Measurements from ENCODE around the gene RGS7BP. TPM values are rescaled to one million over a fixed set of nuclear protein-coding genes. Genes with fewer than 3 reads are reported as not detected.

The RGS7BP gene
- total and polyA plus RNA-seq, 2 of the 13 experiments (the other 11 are each of a cell fraction or from before 2014, with no cell fraction given) = not detected

DNA sequence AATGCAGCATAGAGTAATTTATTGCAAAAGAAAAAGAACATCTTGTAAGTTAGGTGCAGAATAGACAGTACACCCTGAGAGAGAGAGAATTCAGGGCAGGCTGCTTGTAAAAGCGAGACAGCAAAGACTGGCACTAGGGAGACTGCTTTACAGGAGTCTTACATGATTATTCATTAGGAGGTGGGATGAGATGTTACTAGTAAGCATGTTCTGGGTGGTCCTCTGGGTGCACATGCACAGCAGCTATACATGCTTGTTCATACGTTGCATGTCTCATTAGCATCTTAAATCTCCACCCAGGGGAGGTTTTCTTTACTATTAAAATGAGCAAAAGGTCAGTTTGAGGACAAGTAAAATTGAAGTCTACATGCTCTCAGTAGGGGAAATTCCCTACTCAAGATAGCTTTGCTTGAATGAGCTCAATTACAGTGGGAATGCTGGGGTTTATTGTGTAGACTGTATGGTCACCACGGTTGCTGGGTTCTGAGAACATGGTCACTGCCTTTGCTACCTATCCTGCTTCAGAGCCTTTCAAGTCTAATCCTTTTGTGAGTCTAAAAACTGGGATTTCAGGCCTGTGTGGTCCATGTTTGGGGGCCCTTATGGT lies 60.6 kb downstream of the RGS7BP start (continued):
- TF ChIP-seq, protein P1, sequence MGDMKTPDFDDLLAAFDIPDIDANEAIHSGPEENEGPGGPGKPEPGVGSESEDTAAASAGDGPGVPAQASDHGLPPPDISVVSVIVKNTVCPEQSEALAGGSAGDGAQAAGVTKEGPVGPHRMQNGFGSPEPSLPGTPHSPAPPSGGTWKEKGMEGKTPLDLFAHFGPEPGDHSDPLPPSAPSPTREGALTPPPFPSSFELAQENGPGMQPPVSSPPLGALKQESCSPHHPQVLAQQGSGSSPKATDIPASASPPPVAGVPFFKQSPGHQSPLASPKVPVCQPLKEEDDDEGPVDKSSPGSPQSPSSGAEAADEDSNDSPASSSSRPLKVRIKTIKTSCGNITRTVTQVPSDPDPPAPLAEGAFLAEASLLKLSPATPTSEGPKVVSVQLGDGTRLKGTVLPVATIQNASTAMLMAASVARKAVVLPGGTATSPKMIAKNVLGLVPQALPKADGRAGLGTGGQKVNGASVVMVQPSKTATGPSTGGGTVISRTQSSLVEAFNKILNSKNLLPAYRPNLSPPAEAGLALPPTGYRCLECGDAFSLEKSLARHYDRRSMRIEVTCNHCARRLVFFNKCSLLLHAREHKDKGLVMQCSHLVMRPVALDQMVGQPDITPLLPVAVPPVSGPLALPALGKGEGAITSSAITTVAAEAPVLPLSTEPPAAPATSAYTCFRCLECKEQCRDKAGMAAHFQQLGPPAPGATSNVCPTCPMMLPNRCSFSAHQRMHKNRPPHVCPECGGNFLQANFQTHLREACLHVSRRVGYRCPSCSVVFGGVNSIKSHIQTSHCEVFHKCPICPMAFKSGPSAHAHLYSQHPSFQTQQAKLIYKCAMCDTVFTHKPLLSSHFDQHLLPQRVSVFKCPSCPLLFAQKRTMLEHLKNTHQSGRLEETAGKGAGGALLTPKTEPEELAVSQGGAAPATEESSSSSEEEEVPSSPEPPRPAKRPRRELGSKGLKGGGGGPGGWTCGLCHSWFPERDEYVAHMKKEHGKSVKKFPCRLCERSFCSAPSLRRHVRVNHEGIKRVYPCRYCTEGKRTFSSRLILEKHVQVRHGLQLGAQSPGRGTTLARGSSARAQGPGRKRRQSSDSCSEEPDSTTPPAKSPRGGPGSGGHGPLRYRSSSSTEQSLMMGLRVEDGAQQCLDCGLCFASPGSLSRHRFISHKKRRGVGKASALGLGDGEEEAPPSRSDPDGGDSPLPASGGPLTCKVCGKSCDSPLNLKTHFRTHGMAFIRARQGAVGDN (CRISPR knock-in tag; IDR thresholded peaks at IDR 0.05) = no peak
- TF ChIP-seq ARNT2 (CRISPR knock-in tag; IDR thresholded peaks at IDR 0.05; ENCODE audit: low read depth) = no peak

DNA sequence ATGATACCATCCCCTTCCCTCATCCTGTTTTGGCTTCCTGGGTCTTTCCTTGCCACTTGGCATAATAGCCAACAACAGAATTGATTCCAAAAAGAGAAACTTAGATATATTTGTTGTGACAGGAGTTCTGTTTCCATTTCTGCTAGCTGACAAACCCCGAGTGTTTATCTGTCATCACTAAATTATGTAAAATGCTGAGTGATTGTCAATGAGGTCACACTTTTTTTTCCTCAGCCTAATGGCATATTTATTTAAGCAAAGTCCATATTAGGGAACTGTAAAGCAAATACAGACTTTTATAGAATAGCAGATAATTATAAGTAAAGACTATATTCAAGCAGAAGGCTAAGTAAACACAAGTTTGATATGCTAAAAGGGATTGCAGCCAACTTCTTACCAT lies 64.0 kb downstream of the RGS7BP start:
- Histone ChIP-seq H3K36me3 (replicated peaks in 1 of 2; ENCODE audit: control insufficient read depth in 1 of 2, insufficient read depth in 2 of 2, low read length in 2 of 2) (no peaks in the 10 kb centered on the region), H3K27me3 (ENCODE audit: control insufficient read depth in 1 of 2, insufficient read depth in 2 of 2, low read length in 2 of 2) (no peaks in the 10 kb centered on the region), H3K4me3 (replicated peaks in 1 of 3; ENCODE audit: insufficient read depth in 1 of 3, low read depth in 2 of 3, low read length in 3 of 3) (no peak overlapping the region), H3K4me1 (ENCODE audit: insufficient read depth, low read length) (no peaks in the 10 kb centered on the region), H3K4me2 (ENCODE audit: low read depth, low read length) (no peak overlapping the region), H3K9me3 (ENCODE audit: low read length) (no peaks in the 10 kb centered on the region), H3K27ac (ENCODE audit: extremely low read length, insufficient read depth, low read length) (no peak overlapping the region), H4K20me1 (ENCODE audit: insufficient read depth, low read length) (no peaks in the 10 kb centered on the region), H3K79me2 (ENCODE audit: insufficient read depth, low read length) (no peaks in the 10 kb centered on the region), H3K9ac (ENCODE audit: insufficient read depth, low read depth, low read length) (no peak overlapping the region), H2AFZ (ENCODE audit: low read length) (no peak overlapping the region)
- TF ChIP-seq MTF1 (CRISPR knock-in tag; IDR thresholded peaks at IDR 0.05) = no peak
- TF ChIP-seq FOXP1 (IDR thresholded peaks at IDR 0.05) = no peak
- TF ChIP-seq FOXP1 (CRISPR knock-in tag; IDR thresholded peaks at IDR 0.05) = no peak
- no peak for TF ChIP-seq ZNF329 (CRISPR knock-in tag; IDR thresholded peaks at IDR 0.05; ENCODE audit: low read depth)
- TF ChIP-seq, protein P2, sequence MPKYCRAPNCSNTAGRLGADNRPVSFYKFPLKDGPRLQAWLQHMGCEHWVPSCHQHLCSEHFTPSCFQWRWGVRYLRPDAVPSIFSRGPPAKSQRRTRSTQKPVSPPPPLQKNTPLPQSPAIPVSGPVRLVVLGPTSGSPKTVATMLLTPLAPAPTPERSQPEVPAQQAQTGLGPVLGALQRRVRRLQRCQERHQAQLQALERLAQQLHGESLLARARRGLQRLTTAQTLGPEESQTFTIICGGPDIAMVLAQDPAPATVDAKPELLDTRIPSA (CRISPR knock-in tag; IDR thresholded peaks at IDR 0.05; ENCODE audit: borderline replicate concordance) = no peak
- TF ChIP-seq HIVEP1 (CRISPR knock-in tag; IDR thresholded peaks at IDR 0.05) = no peak
- TF ChIP-seq ZNF546 (CRISPR knock-in tag; conservative IDR thresholded peaks at IDR 0.05) = no peak
- no peak for TF ChIP-seq PAX8 (CRISPR knock-in tag; IDR thresholded peaks at IDR 0.05; ENCODE audit: borderline replicate concordance)
- no peak for ATAC-seq
- BruUV-seq (replicated peaks) = no TSS peak
- in situ Hi-C loops (cut with HindIII; ENCODE audit: extremely low pct_ligation_motif_present, low pct_unique_long_range_greater_than_20kb) (no loop called here), intact Hi-C loops (cut with micrococcal nuclease; ENCODE audit: unreplicated experiment) (no loop called here)
- no peak for DNase-seq (ENCODE audit: low spot score)
- ChIA-PET POLR2A (no interaction called here), CTCF (ENCODE audit: low intra/inter-chr PET ratio, low total read pairs) (no interaction called here)
- WGBS (ENCODE audit: low lambda C conversion rate) = 0% methylated on average over 1 of the region's 1 CpG
- FAIRE-seq = no peak
